PC-3 (cell line): ENCODE measurements around the gene COL13A1. TPM values are rescaled to one million over a fixed set of nuclear protein-coding genes. Genes with fewer than 3 reads are reported as not detected.

Experiments
- ATAC-seq: fragments of 200-7000 bp; cut with Tn5 transposase; 2 replicates; pipeline ENCODE4 v1.9.1; 2020; ENCODE audit warnings: mild to moderate bottlenecking, moderate library complexity
- BruUV-seq: library from RNA; stranded (reverse); fragments of 400-500 nt; replicated peaks from 2 replicates; lab custom pipeline; 2021; lab: Mats Ljungman, UMichigan
- CTCF ChIA-PET: fragments of 300-600 bp; sonication (Branson Sonifier 250); formaldehyde crosslinking; loops from one replicate; lab custom pipeline; 2022; ENCODE audit warnings: antibody characterized with exemption; lab: Charles Lee
- POLR2A ChIA-PET: fragments of 300-600 bp; sonication (Branson Sonifier 250); formaldehyde crosslinking; loops from one replicate; lab custom pipeline; 2022; ENCODE audit warnings: antibody characterized with exemption; ENCODE audit not compliant: unreplicated experiment; lab: Charles Lee
- DNase-seq: peaks from one replicate; pipeline ENCODE4 v3.0.0-alpha.2; 2015
- H2AFZ ChIP-seq: fragments of 300-600 bp; sonication (generic); 2 replicates; pipeline ENCODE4 v1.6.0; 2016; ENCODE audit warnings: antibody characterized with exemption, low read length
- H3F3A ChIP-seq: fragments of 300-600 bp; sonication (generic); one replicate; pipeline ENCODE4 v1.6.0; 2017; ENCODE audit warnings: antibody characterized with exemption, low read length, control low read depth, mild to moderate bottlenecking; ENCODE audit not compliant: unreplicated experiment
- H3K27ac ChIP-seq: fragments of 300-600 bp; sonication (generic); 2 replicates; pipeline ENCODE4 v1.5.1; 2016; ENCODE audit warnings: mild to moderate bottlenecking, low read length
- H3K27me3 ChIP-seq: fragments of 300-600 bp; sonication (generic); 2 replicates; pipeline ENCODE4 v1.6.1; 2016; ENCODE audit warnings: low read length, mixed read lengths
- H3K36me3 ChIP-seq: fragments of 300-600 bp; sonication (generic); 2 replicates; pipeline ENCODE4 v1.6.1; 2016; ENCODE audit warnings: low read depth, mixed run types, low read length, mixed read lengths
- H3K4me1 ChIP-seq: fragments of 300-600 bp; sonication (generic); 2 replicates; pipeline ENCODE4 v1.5.1; 2016; ENCODE audit warnings: low read length; ENCODE audit not compliant: insufficient read depth
- H3K4me2 ChIP-seq: fragments of 300-600 bp; sonication (generic); 2 replicates; pipeline ENCODE4 v1.6.0; 2016; ENCODE audit warnings: low read length
- H3K4me3 ChIP-seq: fragments of 300-600 bp; sonication (generic); 2 replicates; pipeline ENCODE4 v1.5.1; 2016; ENCODE audit warnings: mild to moderate bottlenecking, low read length, mixed read lengths
- H3K79me2 ChIP-seq: fragments of 300-600 bp; sonication (generic); 2 replicates; pipeline ENCODE4 v1.6.1; 2017; ENCODE audit warnings: low read length, mixed read lengths
- H3K9ac ChIP-seq: fragments of 300-600 bp; sonication (generic); 2 replicates; pipeline ENCODE4 v1.6.0; 2016; ENCODE audit warnings: mild to moderate bottlenecking, low read length
- H3K9me2 ChIP-seq: fragments of 300-600 bp; sonication (generic); replicated peaks from 2 replicates; pipeline ENCODE4 v1.6.1; 2016; ENCODE audit warnings: mixed run types, low read length, mixed read lengths
- H3K9me3 ChIP-seq: fragments of 300-600 bp; sonication (generic); 2 replicates; pipeline ENCODE4 v1.6.1; 2016; ENCODE audit warnings: low read length, mixed read lengths
- H4K20me1 ChIP-seq: fragments of 300-600 bp; sonication (generic); 2 replicates; pipeline ENCODE4 v1.6.1; 2016; ENCODE audit warnings: low read length, mixed read lengths
- EZH2 ChIP-seq: fragments of 300-600 bp; sonication (generic); IDR thresholded peaks from one replicate; pipeline ENCODE4 v1.6.1; 2017; ENCODE audit warnings: antibody characterized with exemption, mild to moderate bottlenecking, low read length; ENCODE audit not compliant: unreplicated experiment
- EZH2phosphoT487 ChIP-seq: fragments of 300-600 bp; sonication (generic); IDR thresholded peaks from 2 replicates; pipeline ENCODE4 v1.6.1; 2018; ENCODE audit warnings: mild to moderate bottlenecking, antibody characterized with exemption, low read length, borderline replicate concordance
- intact Hi-C: fragments of 100-400 bp; cut with micrococcal nuclease; formaldehyde crosslinking; loops from 2 replicates; pipeline ENCODE4 v1.9.0; 2023
- total RNA-seq: library from RNA; depleted of rRNA; stranded (reverse); fragments of >200 nt; gene quantifications from 2 replicates; pipeline ENCODE4 v1.2.3, GENCODE V29; 2014
- TF ChIP-seq, protein P1 (sequence below): fragments of 300-600 bp; sonication (generic); conservative IDR thresholded peaks from 2 replicates; pipeline ENCODE4 v1.5.1; 2017; ENCODE audit warnings: antibody characterized with exemption, low read depth, mild to moderate bottlenecking, low read length

The COL13A1 gene
- total RNA-seq, 1 experiment from 2014 or later = 201 TPM

DNA sequence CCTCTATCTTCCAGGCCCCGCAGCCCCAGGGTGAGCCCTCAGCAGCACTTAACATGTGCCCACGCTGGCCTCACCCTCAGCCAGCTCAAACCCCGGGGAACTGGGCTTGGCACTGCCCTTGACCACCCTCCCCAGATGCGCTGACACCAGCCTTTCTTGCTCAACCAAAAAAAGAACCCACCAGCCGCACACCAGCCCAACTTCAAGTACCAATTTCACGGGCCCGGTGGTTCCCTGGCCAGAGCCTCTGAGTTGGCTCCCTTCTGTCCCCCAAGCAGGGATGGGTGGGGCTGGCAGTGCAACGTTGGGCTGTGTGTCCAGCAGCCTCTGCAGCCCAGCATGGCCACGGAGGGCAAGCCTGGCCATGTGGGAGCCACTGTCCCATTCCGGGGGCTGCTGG, 96.3 kb downstream of the COL13A1 start:
- no peak for ATAC-seq
- BruUV-seq = no TSS peak
- peaks cover 9% of the 10 kb centered on the region for H3K36me3 ChIP-seq
- ChIA-PET POLR2A (no interaction called here), CTCF (no interaction called here)
- no peaks in the 10 kb centered on the region for H3F3A ChIP-seq
- no peaks in the 10 kb centered on the region for H3K9me2 ChIP-seq
- H2AFZ ChIP-seq = no peak overlapping the region
- H3K79me2 ChIP-seq = no peaks in the 10 kb centered on the region
- H3K4me3 ChIP-seq = no peak overlapping the region
- H3K4me2 ChIP-seq = no peak overlapping the region
- no peaks in the 10 kb centered on the region for H3K27me3 ChIP-seq
- TF ChIP-seq, protein P1, sequence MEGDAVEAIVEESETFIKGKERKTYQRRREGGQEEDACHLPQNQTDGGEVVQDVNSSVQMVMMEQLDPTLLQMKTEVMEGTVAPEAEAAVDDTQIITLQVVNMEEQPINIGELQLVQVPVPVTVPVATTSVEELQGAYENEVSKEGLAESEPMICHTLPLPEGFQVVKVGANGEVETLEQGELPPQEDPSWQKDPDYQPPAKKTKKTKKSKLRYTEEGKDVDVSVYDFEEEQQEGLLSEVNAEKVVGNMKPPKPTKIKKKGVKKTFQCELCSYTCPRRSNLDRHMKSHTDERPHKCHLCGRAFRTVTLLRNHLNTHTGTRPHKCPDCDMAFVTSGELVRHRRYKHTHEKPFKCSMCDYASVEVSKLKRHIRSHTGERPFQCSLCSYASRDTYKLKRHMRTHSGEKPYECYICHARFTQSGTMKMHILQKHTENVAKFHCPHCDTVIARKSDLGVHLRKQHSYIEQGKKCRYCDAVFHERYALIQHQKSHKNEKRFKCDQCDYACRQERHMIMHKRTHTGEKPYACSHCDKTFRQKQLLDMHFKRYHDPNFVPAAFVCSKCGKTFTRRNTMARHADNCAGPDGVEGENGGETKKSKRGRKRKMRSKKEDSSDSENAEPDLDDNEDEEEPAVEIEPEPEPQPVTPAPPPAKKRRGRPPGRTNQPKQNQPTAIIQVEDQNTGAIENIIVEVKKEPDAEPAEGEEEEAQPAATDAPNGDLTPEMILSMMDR = no peak
- H3K9ac ChIP-seq = no peak overlapping the region
- intact Hi-C loops = no loop called here
- no peaks in the 10 kb centered on the region for H4K20me1 ChIP-seq
- DNase-seq = no peak
- H3K9me3 ChIP-seq = no peaks in the 10 kb centered on the region
- H3K4me1 ChIP-seq = peaks cover 5% of the 10 kb centered on the region; the same call in 1 of the 2 replicates
- no peak overlapping the region for H3K27ac ChIP-seq

DNA sequence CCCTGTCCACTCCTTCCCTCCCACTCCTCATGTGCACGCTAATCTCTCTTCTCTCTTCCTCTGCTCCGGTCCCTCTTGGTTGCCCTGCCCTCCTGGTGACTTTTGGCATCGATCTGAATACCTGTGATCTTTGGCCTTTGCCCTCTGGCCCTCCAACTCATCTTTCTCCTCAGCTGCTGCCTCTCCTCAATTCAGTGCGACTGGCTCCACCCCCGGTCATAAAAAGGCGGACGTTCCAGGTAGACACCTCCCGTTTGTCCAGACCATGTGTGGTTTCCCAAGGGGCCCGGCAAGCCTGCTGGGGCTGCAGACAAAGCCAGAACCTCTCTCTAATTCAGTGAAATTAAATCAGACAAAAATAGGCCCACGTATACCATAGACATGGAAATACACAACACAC, 96.8 kb downstream of the COL13A1 start:
- ATAC-seq = no peak
- CTCF ChIA-PET = no interaction called here
- DNase-seq = no peak
- POLR2A ChIA-PET = no interaction called here
- H3K4me3 ChIP-seq = no peak overlapping the region
- no peaks in the 10 kb centered on the region for H4K20me1 ChIP-seq
- no TSS peak for BruUV-seq
- peaks cover 8% of the 10 kb centered on the region; the same call in 1 of the 2 replicates for H3K4me1 ChIP-seq
- H3F3A ChIP-seq = no peaks in the 10 kb centered on the region
- H3K36me3 ChIP-seq = peaks cover 9% of the 10 kb centered on the region
- H3K27me3 ChIP-seq = no peaks in the 10 kb centered on the region
- H3K4me2 ChIP-seq = no peak overlapping the region
- TF ChIP-seq EZH2phosphoT487 = no peak
- TF ChIP-seq, protein P1 = no peak
- no peak for TF ChIP-seq EZH2
- H2AFZ ChIP-seq = no peak overlapping the region
- H3K9me3 ChIP-seq = no peaks in the 10 kb centered on the region
- no peak overlapping the region for H3K9ac ChIP-seq
- no peak overlapping the region for H3K27ac ChIP-seq
- intact Hi-C loops = no loop called here
- H3K9me2 ChIP-seq = no peaks in the 10 kb centered on the region
- no peaks in the 10 kb centered on the region for H3K79me2 ChIP-seq

DNA sequence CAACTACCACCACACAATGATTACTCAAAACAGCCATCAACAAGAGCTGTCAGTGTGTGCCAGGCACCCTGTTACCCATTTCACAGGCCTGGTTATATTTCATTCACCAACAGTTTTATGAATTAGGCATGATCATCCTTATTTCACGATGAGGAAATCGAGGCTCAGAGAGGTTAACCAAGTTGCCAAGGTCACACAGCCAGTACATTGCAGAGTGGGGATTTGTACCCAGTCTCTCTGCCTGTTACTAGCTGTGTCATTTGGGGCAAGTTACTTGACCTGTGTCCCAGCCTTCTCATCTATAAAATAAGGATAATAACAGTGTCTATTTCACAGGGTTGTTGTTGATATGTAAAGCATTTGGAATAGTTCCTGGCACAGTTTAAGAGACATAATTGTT, 97.2 kb downstream of the COL13A1 start:
- Histone ChIP-seq H3K9me2 (no peaks in the 10 kb centered on the region), H2AFZ (no peak overlapping the region), H3K4me2 (no peak overlapping the region), H3F3A (no peaks in the 10 kb centered on the region), H3K79me2 (no peaks in the 10 kb centered on the region), H3K4me3 (no peak overlapping the region), H4K20me1 (no peaks in the 10 kb centered on the region), H3K27me3 (no peaks in the 10 kb centered on the region), H3K9me3 (no peaks in the 10 kb centered on the region), H3K9ac (no peak overlapping the region), H3K4me1 (peaks cover 8% of the 10 kb centered on the region; the same call in 1 of the 2 replicates), H3K27ac (no peak overlapping the region), H3K36me3 (peaks cover 9% of the 10 kb centered on the region)
- BruUV-seq = no TSS peak
- DNase-seq = no peak
- POLR2A ChIA-PET = no interaction called here
- intact Hi-C loops = no loop called here
- ATAC-seq = no peak
- CTCF ChIA-PET = interaction anchor here (0.6 kb wide), 1 partner anchor 18 kb away, joined by 3 read pairs; no protein-coding TSS in a partner anchor
- TF ChIP-seq EZH2 (no peak), EZH2phosphoT487 (no peak)
- TF ChIP-seq, protein P1 = no peak
